OCI-LY3 (cell line): ENCODE data around the gene OR5K1.

Source experiments
- CTCF ChIP-seq: fragments of 200-600, 300-600 bp; sonication (generic); IDR thresholded peaks from 2 replicates; pipeline ENCODE4 v1.5.1; 2014; ENCODE audit warnings: antibody characterized with exemption, low read length, low read depth
- EZH2phosphoT487 ChIP-seq: fragments of 200-600 bp; shearing (Covaris generic); IDR thresholded peaks from 2 replicates; pipeline ENCODE4 v1.6.1; 2018; ENCODE audit warnings: antibody characterized with exemption, mixed run types, low read depth

- TF ChIP-seq CTCF (no peak), EZH2phosphoT487 (no peak)
Measured at GRCh38 chr3:98519351-98519750, 56.4 kb downstream of the OR5K1 start.
